Measurements from ENCODE around the gene ABCA4. TPM values are rescaled to one million over a fixed set of nuclear protein-coding genes. Genes with fewer than 3 reads are reported as not detected.

The ABCA4 gene
- total RNA-seq, 5 donors from 2014 or later (not counting 1 experiment from before 2014, with no cell fraction given), result not detected

- ChIA-PET POLR2A (no interaction called here), CTCF (no interaction called here)
- no peak overlapping the region for H3K4me3 ChIP-seq (ENCODE audit: control insufficient read depth in 1 of 2, extremely low read depth in 1 of 2, low read length in 1 of 2)
- Mint-ChIP-seq H3K9me3 (no peaks in the 10 kb centered on the region), H3K27me3 (peaks cover 0 to 6% of the 10 kb centered on the region in 2 donors), H3K27ac (no peak overlapping the region), H3K4me1 (no peaks in the 10 kb centered on the region), H3K36me3 (no peaks in the 10 kb centered on the region), H3K4me3 (no peak overlapping the region)
- DNase-seq (no peak), ATAC-seq (replicated peaks in 1 of 4) (no peak)
- H3K27me3 ChIP-seq (replicated peaks in 1 of 2; ENCODE audit: control insufficient read depth in 2 of 2, extremely low read depth in 1 of 2, insufficient read depth in 2 of 2, low read length in 1 of 2), result peaks cover 0 to 13% of the 10 kb centered on the region in 2 experiments
- WGBS (ENCODE audit: insufficient coverage), result 88% methylated on average over 1 of the region's 2 CpGs
- H3K27ac ChIP-seq (ENCODE audit: low read length), result no peak overlapping the region
- H3K9me3 ChIP-seq, result no peaks in the 10 kb centered on the region
- H3K4me1 ChIP-seq (ENCODE audit: control insufficient read depth in 1 of 2, extremely low read depth in 1 of 2, insufficient read depth in 2 of 2, low read length in 2 of 2), result no peaks in the 10 kb centered on the region
- H3K36me3 ChIP-seq (ENCODE audit: control insufficient read depth in 2 of 2, extremely low read depth in 1 of 2, insufficient read depth in 1 of 2, low read length in 1 of 2), result no peaks in the 10 kb centered on the region
These were observed 7.2 kb downstream of the ABCA4 start for GRCh38 chr1:94113589-94114226.

GRCh38 chr1:94111879-94112278 is 9.1 kb downstream of the ABCA4 start:
- DNase-seq, result no peak
- Histone ChIP-seq H3K4me3 (ENCODE audit: control insufficient read depth in 1 of 2, extremely low read depth in 1 of 2, low read length in 1 of 2) (no peak overlapping the region), H3K27me3 (replicated peaks in 1 of 2; ENCODE audit: control insufficient read depth in 2 of 2, extremely low read depth in 1 of 2, insufficient read depth in 2 of 2, low read length in 1 of 2) (peaks cover 0 to 15% of the 10 kb centered on the region in 2 experiments), H3K9me3 (no peaks in the 10 kb centered on the region), H3K36me3 (ENCODE audit: control insufficient read depth in 2 of 2, extremely low read depth in 1 of 2, insufficient read depth in 1 of 2, low read length in 1 of 2) (no peaks in the 10 kb centered on the region), H3K27ac (ENCODE audit: low read length) (no peak overlapping the region), H3K4me1 (ENCODE audit: control insufficient read depth in 1 of 2, extremely low read depth in 1 of 2, insufficient read depth in 2 of 2, low read length in 2 of 2) (no peaks in the 10 kb centered on the region)
- 71% methylated on average over 1 of the region's 9 CpGs for WGBS (ENCODE audit: insufficient coverage)
- POLR2A ChIA-PET, result no interaction called here
- ATAC-seq (replicated peaks in 1 of 4), result no peak
- H3K9me3 Mint-ChIP-seq, result no peaks in the 10 kb centered on the region
- CTCF ChIA-PET, result no interaction called here
- H3K36me3 Mint-ChIP-seq, result no peaks in the 10 kb centered on the region
- H3K4me1 Mint-ChIP-seq, result no peaks in the 10 kb centered on the region
- no peak overlapping the region for H3K4me3 Mint-ChIP-seq
- H3K27me3 Mint-ChIP-seq, result peaks cover 11 to 17% of the 10 kb centered on the region in 2 donors
- H3K27ac Mint-ChIP-seq, result no peak overlapping the region

DNA sequence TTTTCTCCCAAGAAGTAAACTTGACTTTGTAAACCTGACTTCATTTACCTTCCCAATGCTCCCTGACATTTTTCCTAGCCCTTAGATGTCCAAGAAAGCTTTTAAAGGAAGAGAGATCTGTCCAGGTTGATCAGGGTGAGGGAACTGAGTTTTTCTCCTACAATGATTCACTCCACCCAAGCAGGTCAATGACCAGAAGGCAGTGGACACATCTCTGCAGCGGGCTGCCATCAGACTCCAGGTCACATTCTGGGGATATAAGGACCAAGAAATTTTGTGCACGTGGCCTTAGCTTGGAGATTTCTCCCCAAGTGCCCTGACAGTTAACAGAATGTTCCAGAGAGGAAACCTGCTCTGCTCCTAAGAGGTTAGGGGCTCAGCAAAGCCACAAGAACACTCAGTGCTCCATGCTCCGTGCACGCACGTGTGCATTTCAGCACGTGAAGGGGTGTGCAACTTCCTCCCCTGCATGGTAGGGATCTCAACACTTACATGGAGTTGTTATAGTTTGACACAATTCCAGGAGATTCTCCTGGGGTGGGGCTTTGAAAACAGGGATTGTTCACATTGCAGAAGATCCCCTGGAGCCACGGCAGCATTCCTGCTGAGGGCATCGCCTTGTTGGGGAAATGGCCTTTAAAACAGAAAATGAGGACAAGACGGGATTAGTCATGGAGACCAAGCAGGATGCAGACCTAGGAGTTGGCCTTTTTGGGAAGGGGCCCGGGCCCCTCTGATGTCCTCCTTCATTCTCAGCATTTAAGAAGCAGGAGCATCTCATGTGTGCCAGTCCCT is 9.8 kb downstream of the ABCA4 start:
- CTCF ChIA-PET, result no interaction called here
- Histone ChIP-seq H3K4me1 (ENCODE audit: control insufficient read depth in 1 of 2, extremely low read depth in 1 of 2, insufficient read depth in 2 of 2, low read length in 2 of 2) (no peaks in the 10 kb centered on the region), H3K27ac (ENCODE audit: low read length) (no peak overlapping the region), H3K4me3 (ENCODE audit: control insufficient read depth in 1 of 2, extremely low read depth in 1 of 2, low read length in 1 of 2) (no peak overlapping the region), H3K36me3 (ENCODE audit: control insufficient read depth in 2 of 2, extremely low read depth in 1 of 2, insufficient read depth in 1 of 2, low read length in 1 of 2) (no peaks in the 10 kb centered on the region), H3K27me3 (replicated peaks in 1 of 2; ENCODE audit: control insufficient read depth in 2 of 2, extremely low read depth in 1 of 2, insufficient read depth in 2 of 2, low read length in 1 of 2) (peaks cover 0 to 18% of the 10 kb centered on the region in 2 experiments), H3K9me3 (no peaks in the 10 kb centered on the region)
- WGBS (ENCODE audit: insufficient coverage), result 91% methylated on average over 9 of the region's 10 CpGs
- Mint-ChIP-seq H3K27me3 (peaks cover 13 to 20% of the 10 kb centered on the region in 2 donors), H3K4me1 (peaks cover 0 to 2% (median 0%) of the 10 kb centered on the region in 3 donors), H3K9me3 (no peaks in the 10 kb centered on the region), H3K27ac (no peak overlapping the region), H3K4me3 (no peak overlapping the region), H3K36me3 (no peaks in the 10 kb centered on the region)
- ATAC-seq (replicated peaks in 1 of 4) (no peak), DNase-seq (no peak)
- POLR2A ChIA-PET, result no interaction called here

DNA sequence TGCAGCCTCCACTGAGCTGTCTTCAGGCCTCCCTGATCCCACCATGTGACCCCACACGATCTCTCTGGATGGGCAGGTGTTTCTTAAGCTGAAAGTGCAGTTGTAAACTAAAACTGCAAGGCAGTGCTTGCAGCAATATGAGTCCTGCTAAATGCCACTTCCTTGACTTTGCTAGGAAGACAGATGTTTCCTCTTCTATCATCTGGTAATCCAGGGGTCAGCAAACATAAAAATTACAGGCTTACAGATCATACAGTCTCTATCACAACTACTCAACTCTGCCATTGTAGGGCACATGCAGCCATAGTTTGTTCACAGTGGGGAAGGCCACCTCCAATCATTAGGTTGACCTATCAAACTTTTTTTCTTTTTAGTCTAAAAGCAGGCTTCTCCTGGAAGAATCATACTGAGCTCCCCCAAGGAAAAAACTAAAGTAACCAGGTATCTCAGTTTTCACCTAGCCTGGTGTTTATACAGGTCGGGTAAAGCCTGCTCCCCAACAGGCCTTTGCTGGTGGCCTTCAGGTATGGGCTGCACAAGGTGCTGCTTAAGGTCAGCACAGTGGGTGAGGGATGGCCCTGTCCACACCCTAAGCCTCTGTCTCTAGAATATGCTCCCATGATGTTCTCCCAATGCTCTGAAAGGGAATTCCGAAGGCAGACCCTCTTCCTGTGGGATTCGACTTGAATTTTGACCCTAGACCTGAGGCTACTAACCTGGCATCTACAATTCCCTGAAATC is 10.8 kb downstream of the ABCA4 start:
- Histone ChIP-seq H3K4me3 (ENCODE audit: control insufficient read depth in 1 of 2, extremely low read depth in 1 of 2, low read length in 1 of 2) (no peak overlapping the region), H3K27me3 (replicated peaks in 1 of 2; ENCODE audit: control insufficient read depth in 2 of 2, extremely low read depth in 1 of 2, insufficient read depth in 2 of 2, low read length in 1 of 2) (peaks cover 0 to 19% of the 10 kb centered on the region in 2 experiments), H3K27ac (ENCODE audit: low read length) (no peak overlapping the region), H3K4me1 (ENCODE audit: control insufficient read depth in 1 of 2, extremely low read depth in 1 of 2, insufficient read depth in 2 of 2, low read length in 2 of 2) (peaks cover 3 to 5% of the 10 kb centered on the region in 2 experiments), H3K9me3 (no peaks in the 10 kb centered on the region), H3K36me3 (ENCODE audit: control insufficient read depth in 2 of 2, extremely low read depth in 1 of 2, insufficient read depth in 1 of 2, low read length in 1 of 2) (no peaks in the 10 kb centered on the region)
- Mint-ChIP-seq H3K4me3 (no peak overlapping the region), H3K36me3 (no peaks in the 10 kb centered on the region), H3K4me1 (peaks cover 0 to 5% (median 2%) of the 10 kb centered on the region in 3 donors), H3K9me3 (no peaks in the 10 kb centered on the region), H3K27me3 (peaks cover 13 to 22% of the 10 kb centered on the region in 2 donors), H3K27ac (no peak overlapping the region)
- CTCF ChIA-PET, result no interaction called here
- WGBS (ENCODE audit: insufficient coverage), result no CpG with 5 or more reads among the region's 4 CpGs
- DNase-seq, result no peak
- POLR2A ChIA-PET, result no interaction called here
- no peak for ATAC-seq (replicated peaks in 1 of 4)

GRCh38 chr1:94109478-94109877 is 11.5 kb downstream of the ABCA4 start:
- ChIA-PET POLR2A (interaction anchor here in 1 of 2 donors (0.5 kb wide), 1 partner anchor 40 kb away, joined by 3 read pairs; no protein-coding TSS in a partner anchor), CTCF (no interaction called here)
- peaks cover 0 to 9% (median 5%) of the 10 kb centered on the region in 3 donors for H3K4me1 Mint-ChIP-seq

GRCh38 chr1:94107141-94107540 is 13.8 kb downstream of the ABCA4 start:
- H3K27me3 ChIP-seq (replicated peaks in 1 of 2; ENCODE audit: control insufficient read depth in 2 of 2, extremely low read depth in 1 of 2, insufficient read depth in 2 of 2, low read length in 1 of 2), result peaks cover 3 to 36% of the 10 kb centered on the region in 2 experiments
- H3K27ac Mint-ChIP-seq, result no peak overlapping the region
- peaks cover 3 to 5% of the 10 kb centered on the region in 2 experiments for H3K4me1 ChIP-seq (ENCODE audit: control insufficient read depth in 1 of 2, extremely low read depth in 1 of 2, insufficient read depth in 2 of 2, low read length in 2 of 2)
- no peaks in the 10 kb centered on the region for H3K36me3 Mint-ChIP-seq
- no peak overlapping the region for H3K4me3 Mint-ChIP-seq
- CTCF ChIA-PET, result no interaction called here
- no peaks in the 10 kb centered on the region for H3K9me3 ChIP-seq
- 79% methylated on average over 4 of the region's 6 CpGs for WGBS (ENCODE audit: insufficient coverage)
- H3K9me3 Mint-ChIP-seq, result no peaks in the 10 kb centered on the region
- no peak for ATAC-seq (replicated peaks in 1 of 4)
- no peak overlapping the region for H3K4me3 ChIP-seq (ENCODE audit: control insufficient read depth in 1 of 2, extremely low read depth in 1 of 2, low read length in 1 of 2)
- H3K4me1 Mint-ChIP-seq, result peaks cover 0 to 9% (median 5%) of the 10 kb centered on the region in 3 donors
- H3K27ac ChIP-seq (ENCODE audit: low read length), result no peak overlapping the region
- peaks cover 33 to 35% of the 10 kb centered on the region in 2 donors for H3K27me3 Mint-ChIP-seq
- no peaks in the 10 kb centered on the region for H3K36me3 ChIP-seq (ENCODE audit: control insufficient read depth in 2 of 2, extremely low read depth in 1 of 2, insufficient read depth in 1 of 2, low read length in 1 of 2)
- POLR2A ChIA-PET, result no interaction called here
- DNase-seq, result no peak

More at GRCh38 chr1:94109478-94109877, 11.5 kb downstream of the ABCA4 start:
- Histone ChIP-seq H3K27me3 (replicated peaks in 1 of 2; ENCODE audit: control insufficient read depth in 2 of 2, extremely low read depth in 1 of 2, insufficient read depth in 2 of 2, low read length in 1 of 2) (peaks cover 3 to 24% of the 10 kb centered on the region in 2 experiments), H3K36me3 (ENCODE audit: control insufficient read depth in 2 of 2, extremely low read depth in 1 of 2, insufficient read depth in 1 of 2, low read length in 1 of 2) (no peaks in the 10 kb centered on the region), H3K27ac (ENCODE audit: low read length) (no peak overlapping the region), H3K9me3 (no peaks in the 10 kb centered on the region), H3K4me1 (ENCODE audit: control insufficient read depth in 1 of 2, extremely low read depth in 1 of 2, insufficient read depth in 2 of 2, low read length in 2 of 2) (peaks cover 3 to 5% of the 10 kb centered on the region in 2 experiments), H3K4me3 (ENCODE audit: control insufficient read depth in 1 of 2, extremely low read depth in 1 of 2, low read length in 1 of 2) (no peak overlapping the region)
- Mint-ChIP-seq H3K27ac (no peak overlapping the region), H3K27me3 (peaks cover 21 to 27% of the 10 kb centered on the region in 2 donors), H3K36me3 (no peaks in the 10 kb centered on the region), H3K4me3 (no peak overlapping the region), H3K9me3 (no peaks in the 10 kb centered on the region)
- WGBS (ENCODE audit: insufficient coverage), result 51% methylated on average over 3 of the region's 4 CpGs
- DNase-seq, result no peak
- no peak for ATAC-seq (replicated peaks in 1 of 4)

Data from T-cell (primary cell).